Right lobe of liver (tissue), 4 donors: ENCODE data around the gene DUS4L.

Source experiments
- CTCF ChIP-seq, 4 donors: fragments of 200-600 bp in 3 of 4; fragments of 450-650 bp in 1 of 4; IDR thresholded peaks; one replicate each; pipeline versions ENCODE4 v1.5.1 to v1.8.0; 2016 to 2022; ENCODE audit warnings: antibody characterized with exemption in 4 of 4, mild to moderate bottlenecking in 2 of 4
- POLR2A ChIP-seq: fragments of 450-650 bp; IDR thresholded peaks from one replicate; pipeline ENCODE4 v1.6.1; 2017; ENCODE audit warnings: antibody characterized with exemption, mild to moderate bottlenecking
- donor health status: DM: no; HTN: no; CAD: no.
- donor health status: DM: no; HTN: no; CAD: no.
- donor health status: DM: no; HTN: yes; CAD: no.

- no peak for TF ChIP-seq CTCF (IDR thresholded peaks at IDR 0.05)
- TF ChIP-seq POLR2A = no peak
Observed at GRCh38 chr7:107528461-107528860, 35.3 kb upstream of the DUS4L start.
